ENCODE data around the gene KLHL25.

KLHL25 gene

DNA sequence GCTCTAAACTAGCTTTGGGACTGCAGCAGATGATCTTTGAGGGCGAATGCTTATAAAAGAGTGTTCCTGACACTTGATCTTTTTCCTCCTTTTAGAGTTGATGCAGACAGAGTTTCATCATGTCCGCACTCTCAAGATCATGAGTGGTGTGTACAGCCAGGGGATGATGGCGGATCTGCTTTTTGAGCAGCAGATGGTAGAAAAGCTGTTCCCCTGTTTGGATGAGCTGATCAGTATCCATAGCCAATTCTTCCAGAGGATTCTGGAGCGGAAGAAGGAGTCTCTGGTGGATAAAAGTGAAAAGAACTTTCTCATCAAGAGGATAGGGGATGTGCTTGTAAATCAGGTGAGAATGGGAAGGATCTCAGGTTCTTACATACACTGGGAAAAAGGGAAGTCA, 75.7 kb downstream of the KLHL25 start:
- H3K4me3 ChIP-seq (replicated peaks in 1 of 2; ENCODE audit: low read depth in 2 of 2, low read length in 2 of 2): no peak overlapping the region
- TF ChIP-seq, protein P1, sequence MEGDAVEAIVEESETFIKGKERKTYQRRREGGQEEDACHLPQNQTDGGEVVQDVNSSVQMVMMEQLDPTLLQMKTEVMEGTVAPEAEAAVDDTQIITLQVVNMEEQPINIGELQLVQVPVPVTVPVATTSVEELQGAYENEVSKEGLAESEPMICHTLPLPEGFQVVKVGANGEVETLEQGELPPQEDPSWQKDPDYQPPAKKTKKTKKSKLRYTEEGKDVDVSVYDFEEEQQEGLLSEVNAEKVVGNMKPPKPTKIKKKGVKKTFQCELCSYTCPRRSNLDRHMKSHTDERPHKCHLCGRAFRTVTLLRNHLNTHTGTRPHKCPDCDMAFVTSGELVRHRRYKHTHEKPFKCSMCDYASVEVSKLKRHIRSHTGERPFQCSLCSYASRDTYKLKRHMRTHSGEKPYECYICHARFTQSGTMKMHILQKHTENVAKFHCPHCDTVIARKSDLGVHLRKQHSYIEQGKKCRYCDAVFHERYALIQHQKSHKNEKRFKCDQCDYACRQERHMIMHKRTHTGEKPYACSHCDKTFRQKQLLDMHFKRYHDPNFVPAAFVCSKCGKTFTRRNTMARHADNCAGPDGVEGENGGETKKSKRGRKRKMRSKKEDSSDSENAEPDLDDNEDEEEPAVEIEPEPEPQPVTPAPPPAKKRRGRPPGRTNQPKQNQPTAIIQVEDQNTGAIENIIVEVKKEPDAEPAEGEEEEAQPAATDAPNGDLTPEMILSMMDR (IDR thresholded peaks at IDR 0.05; ENCODE audit: low read depth, low read length): no peak
- DNase-seq (ENCODE audit: low read depth in 2 of 2): no peak

DNA sequence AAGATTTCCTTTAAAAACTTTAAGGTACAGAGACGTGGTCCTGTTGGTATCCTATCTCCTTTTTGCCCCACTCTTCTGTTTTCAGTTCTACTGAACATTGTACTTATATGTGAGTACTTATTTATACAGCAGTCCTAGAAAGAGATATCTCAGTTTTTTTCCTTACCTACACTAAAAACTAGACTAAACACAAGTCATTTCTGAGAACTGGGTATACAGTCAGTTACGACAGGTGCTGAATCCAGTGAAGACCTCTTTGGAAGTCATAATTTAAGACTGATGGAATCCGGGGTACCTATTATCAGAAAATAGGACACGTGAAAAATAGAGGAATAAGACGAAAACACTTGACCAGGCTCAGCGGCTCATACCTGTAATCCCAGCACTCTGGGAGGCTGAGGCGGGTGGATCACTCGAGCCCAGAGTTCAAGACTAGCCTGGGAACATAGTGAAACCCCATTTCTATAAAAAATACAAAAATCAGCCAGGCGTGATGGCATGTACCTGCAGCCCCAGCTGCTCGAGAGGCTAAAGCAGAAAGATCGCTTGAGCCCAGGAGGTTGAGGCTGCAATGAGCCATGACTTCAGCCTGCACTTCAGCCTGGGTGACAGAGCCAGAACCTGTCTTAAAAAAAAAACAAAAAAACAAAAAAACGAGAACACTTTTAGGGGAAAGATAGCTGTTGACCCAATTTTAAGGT, 76.3 kb downstream of the KLHL25 start:
- TF ChIP-seq, protein P1 (IDR thresholded peaks at IDR 0.05; ENCODE audit: low read depth, low read length): no peak
- DNase-seq (ENCODE audit: low read depth in 2 of 2): no peak
- H3K4me3 ChIP-seq (replicated peaks in 1 of 2; ENCODE audit: low read depth in 2 of 2, low read length in 2 of 2): no peak overlapping the region

DNA sequence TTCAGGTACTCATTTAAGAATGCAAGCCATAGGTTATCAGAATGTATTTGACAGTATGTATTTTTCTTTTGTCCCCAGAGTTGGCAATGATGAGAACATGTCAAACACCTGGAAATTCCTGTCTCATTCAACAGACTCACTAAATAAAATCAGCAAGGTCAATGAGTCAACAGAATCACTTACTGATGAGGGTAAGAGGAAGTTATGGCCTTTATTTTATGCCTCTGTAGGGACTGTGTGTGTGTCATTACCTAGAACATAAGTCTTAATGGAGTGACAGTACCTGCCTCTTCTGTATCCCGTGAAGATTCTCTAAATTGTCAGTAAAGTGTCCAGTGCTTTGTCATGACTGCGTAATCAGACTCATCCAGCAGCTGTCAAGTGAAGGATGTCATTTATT, 77.5 kb downstream of the KLHL25 start:
- H3K4me3 ChIP-seq (replicated peaks in 1 of 2; ENCODE audit: low read depth in 2 of 2, low read length in 2 of 2): no peak overlapping the region
- TF ChIP-seq, protein P1 (IDR thresholded peaks at IDR 0.05; ENCODE audit: low read depth, low read length): no peak
- DNase-seq (ENCODE audit: low read depth in 2 of 2): no peak

DNA sequence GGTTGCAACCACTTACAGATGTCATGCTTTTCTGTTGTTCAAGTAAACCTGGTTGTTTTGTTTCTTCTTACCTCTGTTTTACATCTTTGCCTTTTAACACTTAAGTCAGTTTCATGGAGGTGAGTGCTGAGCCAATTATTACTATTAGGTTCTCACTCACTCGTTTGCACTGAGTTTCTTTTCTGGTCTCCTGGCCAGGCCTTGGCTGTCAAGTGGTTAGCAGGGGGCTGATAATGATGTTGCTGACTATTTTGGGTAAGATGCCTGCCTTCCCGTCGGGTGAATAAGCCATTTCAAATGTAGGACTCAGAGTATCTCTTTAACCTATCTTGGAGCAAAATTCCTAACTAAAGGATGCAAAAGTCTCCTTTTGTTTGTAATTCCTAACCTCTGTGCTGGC, 78.5 kb downstream of the KLHL25 start:
- no peak overlapping the region for H3K4me3 ChIP-seq (replicated peaks in 1 of 2; ENCODE audit: low read depth in 2 of 2, low read length in 2 of 2)
- TF ChIP-seq, protein P1 (IDR thresholded peaks at IDR 0.05; ENCODE audit: low read depth, low read length): no peak
- no peak for DNase-seq (ENCODE audit: low read depth in 2 of 2)

DNA sequence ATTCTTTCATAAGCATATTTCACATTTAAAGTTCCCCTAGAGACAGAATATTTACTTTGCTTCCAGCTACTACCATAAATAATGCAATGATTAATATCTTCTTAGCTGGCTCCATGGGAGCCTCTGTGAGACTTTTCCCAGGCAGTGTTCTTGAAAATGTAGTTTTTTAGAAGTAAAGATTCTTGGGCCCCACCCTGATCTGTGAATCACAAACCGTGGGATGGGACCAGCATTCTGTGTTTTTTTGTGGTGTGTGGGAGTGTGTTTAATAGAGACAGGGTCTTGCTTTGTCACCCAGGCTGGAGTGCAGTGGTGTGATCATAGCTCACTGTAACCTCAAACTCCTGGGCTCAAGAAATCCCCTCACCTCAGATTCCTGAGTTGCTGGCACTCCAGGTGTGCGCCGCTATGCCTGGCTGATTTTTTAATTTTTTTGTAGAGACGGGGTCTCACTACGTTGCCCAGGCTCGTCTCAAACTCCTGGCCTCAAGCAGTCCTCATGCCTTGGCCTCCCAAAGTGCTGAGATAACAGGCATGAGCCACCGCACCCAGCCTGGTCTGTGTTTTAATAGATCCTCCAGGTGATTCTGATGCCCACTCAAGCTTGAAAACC, 83.0 kb downstream of the KLHL25 start:
- TF ChIP-seq, protein P1 (IDR thresholded peaks at IDR 0.05; ENCODE audit: low read depth, low read length): no peak
- peak in 1 of 2 donors; percentile 55 for DNase-seq (ENCODE audit: low read depth in 2 of 2)
- H3K4me3 ChIP-seq (replicated peaks in 1 of 2; ENCODE audit: low read depth in 2 of 2, low read length in 2 of 2): no peak overlapping the region

DNA sequence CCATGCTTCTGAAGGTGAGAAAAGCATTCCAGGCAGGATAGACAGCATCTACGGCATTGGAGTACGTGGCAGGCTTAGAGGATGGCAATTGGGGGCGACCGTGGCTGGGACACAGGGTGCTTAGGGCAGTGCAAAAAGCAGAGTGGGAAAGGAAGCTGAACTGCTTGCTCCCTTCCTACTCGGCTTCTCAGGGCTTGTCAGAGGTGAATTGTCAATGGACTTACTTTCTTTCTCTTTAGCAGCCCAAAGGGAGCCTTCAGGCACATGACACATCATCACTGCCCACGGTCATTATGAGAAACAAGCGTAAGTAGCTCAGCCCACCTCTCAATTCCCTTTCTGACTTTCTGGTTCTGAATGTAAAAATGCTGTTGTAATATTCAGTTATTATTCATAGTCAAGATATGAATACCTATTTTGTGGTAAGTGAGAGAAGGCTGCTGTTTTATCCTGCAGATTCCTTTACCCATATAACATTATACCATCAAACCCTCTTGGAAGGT, 84.3 kb downstream of the KLHL25 start:
- TF ChIP-seq, protein P1 (IDR thresholded peaks at IDR 0.05; ENCODE audit: low read depth, low read length): no peak
- DNase-seq (ENCODE audit: low read depth in 2 of 2): no peak
- no peak overlapping the region for H3K4me3 ChIP-seq (replicated peaks in 1 of 2; ENCODE audit: low read depth in 2 of 2, low read length in 2 of 2)
